Caco-2 (cell line): Measurements from ENCODE around the gene ABHD6. TPM values are rescaled to one million over a fixed set of nuclear protein-coding genes. Genes with fewer than 3 reads are reported as not detected.

ENCODE experiments used
- BruUV-seq: library from RNA; stranded (reverse); fragments of 400-500 nt; replicated peaks from 2 replicates; lab custom pipeline; 2021; lab: Mats Ljungman, UMichigan
- CTCF ChIA-PET: fragments of 300-600 bp; sonication (Branson Sonifier 250); formaldehyde crosslinking; loops from one replicate; lab custom pipeline; 2022; ENCODE audit warnings: antibody characterized with exemption; lab: Charles Lee
- POLR2A ChIA-PET: fragments of 300-600 bp; sonication (Branson Sonifier 250); formaldehyde crosslinking; loops from one replicate; lab custom pipeline; 2022; ENCODE audit warnings: antibody characterized with exemption; lab: Charles Lee
- DNase-seq, 2 experiments: peaks; one replicate each; pipeline versions ENCODE4 v3.0.0 to v3.0.0-alpha.2; 2020 to 2022
- H3K27me3 ChIP-seq: replicated peaks from 2 replicates; pipeline ENCODE4 v1.6.0; 2011; ENCODE audit warnings: low read length; ENCODE audit not compliant: control insufficient read depth, insufficient read depth
- H3K36me3 ChIP-seq: 2 replicates; pipeline ENCODE4 v1.5.1; 2011; ENCODE audit warnings: low read length; ENCODE audit not compliant: control insufficient read depth, insufficient read depth
- H3K4me1 ChIP-seq: fragments of 250-450 bp; sonication (Bioruptor Pico); 2 replicates; pipeline ENCODE4 v1.5.1; 2020; ENCODE audit warnings: mild to moderate bottlenecking
- H3K4me3 ChIP-seq: 2 replicates; pipeline ENCODE4 v1.5.1; 2011; ENCODE audit warnings: low read depth, mild to moderate bottlenecking, control low read depth, low read length
- H3K9me3 ChIP-seq: fragments of 250-450 bp; sonication (Bioruptor Pico); 2 replicates; pipeline ENCODE4 v1.5.1; 2020; ENCODE audit warnings: mild to moderate bottlenecking, moderate library complexity
- H3K27ac Mint-ChIP-seq: one replicate; pipeline ENCODE4 v1.8.0; 2022; ENCODE audit warnings: mixed read lengths; ENCODE audit not compliant: unreplicated experiment
- H3K27me3 Mint-ChIP-seq: one replicate; pipeline ENCODE4 v1.8.0; 2022; ENCODE audit warnings: mixed read lengths; ENCODE audit not compliant: insufficient read depth, unreplicated experiment
- H3K36me3 Mint-ChIP-seq: one replicate; pipeline ENCODE4 v1.8.0; 2022; ENCODE audit warnings: mild to moderate bottlenecking, mixed read lengths; ENCODE audit not compliant: insufficient read depth, unreplicated experiment
- H3K4me1 Mint-ChIP-seq: one replicate; pipeline ENCODE4 v1.8.0; 2022; ENCODE audit warnings: low read depth, mixed read lengths; ENCODE audit not compliant: unreplicated experiment
- H3K4me3 Mint-ChIP-seq: one replicate; pipeline ENCODE4 v1.8.0; 2022; ENCODE audit warnings: mild to moderate bottlenecking, moderate library complexity, mixed read lengths; ENCODE audit not compliant: unreplicated experiment
- H3K9me3 Mint-ChIP-seq: one replicate; pipeline ENCODE4 v1.8.0; 2022; ENCODE audit warnings: mixed read lengths; ENCODE audit not compliant: unreplicated experiment
- CTCF ChIP-seq, 2 experiments: fragments of 200-600 bp in 1 of 2; IDR thresholded peaks; 1 replicate in 1 of 2; 2 replicates in 1 of 2; pipeline versions ENCODE4 v1.5.1 to v1.8.0; 2011 to 2022; ENCODE audit warnings: antibody characterized with exemption in 1 of 2, control low read depth in 1 of 2, inconsistent platforms in 1 of 2, low read depth in 1 of 2, low read length in 1 of 2, mild to moderate bottlenecking in 1 of 2, moderate library complexity in 1 of 2; ENCODE audit not compliant: insufficient read depth in 1 of 2, severe bottlenecking in 1 of 2, unreplicated experiment in 1 of 2
- intact Hi-C: fragments of 100-400 bp; cut with micrococcal nuclease; formaldehyde crosslinking; loops from one replicate; pipeline ENCODE4 v1.10.0; 2022; ENCODE audit not compliant: unreplicated experiment
- total RNA-seq: library from RNA; stranded (reverse); gene quantifications from 2 replicates; pipeline ENCODE4 v1.2.3, GENCODE V29; 2022

The ABHD6 gene
- total RNA-seq, 1 experiment from 2014 or later, result 16.1 TPM

- H3K9me3 ChIP-seq, result no peaks in the 10 kb centered on the region
- BruUV-seq, result no TSS peak
- CTCF ChIA-PET, result no interaction called here
- H3K9me3 Mint-ChIP-seq, result no peaks in the 10 kb centered on the region
- peaks cover 46% of the 10 kb centered on the region for H3K36me3 Mint-ChIP-seq
- H3K36me3 ChIP-seq, result no peaks in the 10 kb centered on the region; the same call in 1 of the 2 replicates
- no peak for DNase-seq
- peaks cover 6% of the 10 kb centered on the region for H3K4me1 Mint-ChIP-seq
- no peak overlapping the region for H3K27ac Mint-ChIP-seq
- intact Hi-C loops, result loop anchor here (1.0 to 10.0 kb wide), 2 partner anchors 93 to 313 kb away; no protein-coding TSS in a partner anchor
- H3K27me3 Mint-ChIP-seq, result no peaks in the 10 kb centered on the region
- TF ChIP-seq CTCF (IDR thresholded peaks at IDR 0.05; ENCODE audit: insufficient read depth in 1 of 2, low read depth in 1 of 2, low read length in 1 of 2, severe bottlenecking in 1 of 2, unreplicated experiment in 1 of 2), result no peak
- peaks cover 17% of the 10 kb centered on the region for H3K4me1 ChIP-seq
- H3K4me3 Mint-ChIP-seq, result no peak overlapping the region
- no peak overlapping the region for H3K4me3 ChIP-seq
- POLR2A ChIA-PET, result no interaction called here
- no peaks in the 10 kb centered on the region for H3K27me3 ChIP-seq
These were observed 84.2 kb downstream of the ABHD6 start for GRCh38 chr3:58321791-58322190.

GRCh38 chr3:58322793-58323192, 85.2 kb downstream of the ABHD6 start:
- Mint-ChIP-seq H3K27me3 (no peaks in the 10 kb centered on the region), H3K36me3 (peaks cover 36% of the 10 kb centered on the region), H3K4me1 (peaks cover 6% of the 10 kb centered on the region), H3K27ac (no peak overlapping the region), H3K9me3 (no peaks in the 10 kb centered on the region), H3K4me3 (no peak overlapping the region)
- H3K4me3 ChIP-seq, result no peak overlapping the region
- H3K36me3 ChIP-seq, result no peaks in the 10 kb centered on the region
- POLR2A ChIA-PET, result no interaction called here
- H3K9me3 ChIP-seq, result no peaks in the 10 kb centered on the region
- H3K4me1 ChIP-seq, result peaks cover 17% of the 10 kb centered on the region
- TF ChIP-seq CTCF (IDR thresholded peaks at IDR 0.05; ENCODE audit: insufficient read depth in 1 of 2, low read depth in 1 of 2, low read length in 1 of 2, severe bottlenecking in 1 of 2, unreplicated experiment in 1 of 2), result no peak
- no peaks in the 10 kb centered on the region for H3K27me3 ChIP-seq
- intact Hi-C loops, result loop anchor here (10.0 kb wide), 1 partner anchor 312 kb away; no protein-coding TSS in a partner anchor
- CTCF ChIA-PET, result no interaction called here
- no TSS peak for BruUV-seq
- DNase-seq, result no peak

- no peak overlapping the region for H3K27ac Mint-ChIP-seq
- POLR2A ChIA-PET, result no interaction called here
- H3K27me3 ChIP-seq, result no peaks in the 10 kb centered on the region
These were observed 86.2 kb downstream of the ABHD6 start for GRCh38 chr3:58323529-58324390.

More at GRCh38 chr3:58323529-58324390, 86.2 kb downstream of the ABHD6 start:
- no peaks in the 10 kb centered on the region for H3K36me3 ChIP-seq
- Mint-ChIP-seq H3K4me3 (no peak overlapping the region), H3K9me3 (no peaks in the 10 kb centered on the region), H3K27me3 (no peaks in the 10 kb centered on the region), H3K36me3 (peaks cover 26% of the 10 kb centered on the region), H3K4me1 (peaks cover 6% of the 10 kb centered on the region)
- DNase-seq, result no peak
- intact Hi-C loops, result loop anchor here (10.0 kb wide), 1 partner anchor 311 kb away; no protein-coding TSS in a partner anchor
- no TSS peak for BruUV-seq
- CTCF ChIA-PET, result interaction anchor here (2.3 kb wide), 1 partner anchor 18 kb away, joined by 8 read pairs; the partner anchor contains the start of genes HTD2 and RPP14
- no peak for TF ChIP-seq CTCF (IDR thresholded peaks at IDR 0.05; ENCODE audit: insufficient read depth in 1 of 2, low read depth in 1 of 2, low read length in 1 of 2, severe bottlenecking in 1 of 2, unreplicated experiment in 1 of 2)
- H3K4me3 ChIP-seq, result no peak overlapping the region
- no peaks in the 10 kb centered on the region for H3K9me3 ChIP-seq
- peaks cover 17% of the 10 kb centered on the region for H3K4me1 ChIP-seq
